ENCODE results near the gene TOGARAM1. TPM values are rescaled to one million over a fixed set of nuclear protein-coding genes. Genes with fewer than 3 reads are reported as not detected.

TOGARAM1 gene
- total RNA-seq, 6 experiments from 2014 or later = 7.5 to 13.7 (median 9.3) TPM

GRCh38 chr14:44995770-44996294 is 33.8 kb downstream of the TOGARAM1 start:
- Mint-ChIP-seq H3K27ac (no peak overlapping the region), H3K27me3 (ENCODE audit: insufficient read depth) (no peaks in the 10 kb centered on the region), H3K4me1 (ENCODE audit: low read depth) (0 out of 2 replicates have a peak, but pooled peaks cover 6% of the 10 kb centered on the region), H3K4me3 (no peak overlapping the region), H3K9me3 (no peaks in the 10 kb centered on the region), H3K36me3 (ENCODE audit: low read depth) (peaks cover 15% of the 10 kb centered on the region)
- TF ChIP-seq CTCF (IDR thresholded peaks at IDR 0.05) = no peak
- no peak for DNase-seq

GRCh38 chr14:45003924-45004323 is 41.9 kb downstream of the TOGARAM1 start:
- Mint-ChIP-seq H3K27ac (no peak overlapping the region), H3K4me3 (no peak overlapping the region)

GRCh38 chr14:45015133-45015532 is 53.1 kb downstream of the TOGARAM1 start:
- Mint-ChIP-seq H3K36me3 (ENCODE audit: low read depth) (peaks cover 6% of the 10 kb centered on the region; the same call in 1 of the 2 replicates), H3K4me1 (ENCODE audit: low read depth) (no peaks in the 10 kb centered on the region), H3K27me3 (ENCODE audit: insufficient read depth) (no peaks in the 10 kb centered on the region; the same call in 1 of the 2 replicates), H3K27ac (no peak overlapping the region), H3K9me3 (no peaks in the 10 kb centered on the region), H3K4me3 (no peak overlapping the region)
- no peak for DNase-seq
- TF ChIP-seq CTCF (IDR thresholded peaks at IDR 0.05) = no peak

More at GRCh38 chr14:45003924-45004323, 41.9 kb downstream of the TOGARAM1 start:
- Mint-ChIP-seq H3K4me1 (ENCODE audit: low read depth) (no peaks in the 10 kb centered on the region), H3K9me3 (no peaks in the 10 kb centered on the region), H3K27me3 (ENCODE audit: insufficient read depth) (no peaks in the 10 kb centered on the region), H3K36me3 (ENCODE audit: low read depth) (peaks cover 5% of the 10 kb centered on the region)
- TF ChIP-seq CTCF (IDR thresholded peaks at IDR 0.05) = no peak
- no peak for DNase-seq

GRCh38 chr14:45028107-45028626 is 66.2 kb downstream of the TOGARAM1 start:
- no peak for DNase-seq
- no peaks in the 10 kb centered on the region for H3K9me3 Mint-ChIP-seq
- H3K27ac Mint-ChIP-seq = no peak overlapping the region
- no peak overlapping the region for H3K4me3 Mint-ChIP-seq
- H3K36me3 Mint-ChIP-seq (ENCODE audit: low read depth) = no peaks in the 10 kb centered on the region
- no peak for TF ChIP-seq CTCF (IDR thresholded peaks at IDR 0.05)
- H3K4me1 Mint-ChIP-seq (ENCODE audit: low read depth) = no peaks in the 10 kb centered on the region
- H3K27me3 Mint-ChIP-seq (ENCODE audit: insufficient read depth) = no peaks in the 10 kb centered on the region

GRCh38 chr14:45034730-45035129 is 72.7 kb downstream of the TOGARAM1 start:
- Mint-ChIP-seq H3K36me3 (ENCODE audit: low read depth) (peaks cover 11% of the 10 kb centered on the region), H3K4me3 (no peak overlapping the region), H3K27ac (no peak overlapping the region), H3K9me3 (no peaks in the 10 kb centered on the region), H3K4me1 (ENCODE audit: low read depth) (no peaks in the 10 kb centered on the region), H3K27me3 (ENCODE audit: insufficient read depth) (no peaks in the 10 kb centered on the region)
- no peak for DNase-seq
- no peak for TF ChIP-seq CTCF (IDR thresholded peaks at IDR 0.05)
